ENCODE data around the gene PCDH19. TPM values are rescaled to one million over a fixed set of nuclear protein-coding genes. Genes with fewer than 3 reads are reported as not detected.

The PCDH19 gene
- total and polyA plus RNA-seq, 2 of the 13 experiments (the other 11 are each of a cell fraction or from before 2014, with no cell fraction given), result 0.02 to 0.09 TPM

- no peak for TF ChIP-seq ZNF142 (CRISPR knock-in tag; IDR thresholded peaks at IDR 0.05)
- no peak for TF ChIP-seq POGZ (CRISPR knock-in tag; IDR thresholded peaks at IDR 0.05)
- no peak for TF ChIP-seq ZFX (CRISPR knock-in tag; IDR thresholded peaks at IDR 0.05; ENCODE audit: low read depth)
- TF ChIP-seq CBFB (CRISPR knock-in tag; IDR thresholded peaks at IDR 0.05), result no peak
- TF ChIP-seq ZNF557 (CRISPR knock-in tag; IDR thresholded peaks at IDR 0.05), result no peak
- no peak for TF ChIP-seq MLX (CRISPR knock-in tag; IDR thresholded peaks at IDR 0.05)
- no peak for TF ChIP-seq IKZF5 (CRISPR knock-in tag; IDR thresholded peaks at IDR 0.05)
- no peak for TF ChIP-seq HCFC1 (IDR thresholded peaks at IDR 0.05; ENCODE audit: low read depth, low read length)
- no peak for TF ChIP-seq ZMYM2 (CRISPR knock-in tag; IDR thresholded peaks at IDR 0.05)
- TF ChIP-seq GMEB2 (CRISPR knock-in tag; IDR thresholded peaks at IDR 0.05; ENCODE audit: low read depth), result no peak
- no peak for TF ChIP-seq ZNF841 (CRISPR knock-in tag; IDR thresholded peaks at IDR 0.05; ENCODE audit: borderline replicate concordance)
- no peak for TF ChIP-seq KMT2B (CRISPR knock-in tag; IDR thresholded peaks at IDR 0.05)
Measured at GRCh38 chrX:100395781-100396180, 14.3 kb downstream of the PCDH19 start (continued).
